ENCODE results near the gene ECHDC3. TPM values are rescaled to one million over a fixed set of nuclear protein-coding genes. Genes with fewer than 3 reads are reported as not detected.

Gene ECHDC3
- total RNA-seq, 2 experiments from 2014 or later, result not detected

DNA sequence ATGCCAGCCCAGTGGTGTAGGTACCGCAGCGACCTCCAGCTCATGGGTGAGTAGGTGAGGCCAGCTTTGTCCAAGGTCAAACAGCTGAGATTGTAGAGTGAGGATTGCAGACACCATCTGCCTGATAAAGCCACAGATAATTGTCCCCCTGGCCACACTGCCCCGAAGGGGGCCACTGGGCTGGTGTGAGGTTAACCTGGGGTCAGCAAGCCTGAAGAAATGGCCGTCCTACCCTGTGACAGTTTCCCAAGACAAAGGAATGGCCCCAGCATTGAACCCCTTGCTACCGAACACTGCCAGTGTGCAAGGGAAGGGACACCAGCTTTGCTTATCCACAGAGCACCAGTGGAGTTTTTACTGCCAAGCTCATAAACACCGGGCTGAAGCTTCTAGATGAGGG lies 23.0 kb downstream of the ECHDC3 start:
- no peaks in the 10 kb centered on the region for H3K4me1 ChIP-seq (ENCODE audit: insufficient read depth, low read length, poor library complexity, severe bottlenecking)
- H3K9me2 ChIP-seq (ENCODE audit: insufficient read depth, low read length), result no peaks in the 10 kb centered on the region
- POLR2A ChIA-PET, result interaction anchor here (0.6 to 1.2 kb wide), 4 partner anchors 9 to 260 kb away, joined by 3 to 4 read pairs (median 3); no protein-coding TSS in a partner anchor
- H3K36me3 ChIP-seq (ENCODE audit: insufficient read depth, low read length), result no peaks in the 10 kb centered on the region
- no peak overlapping the region for H2AFZ ChIP-seq (ENCODE audit: low read length)
- no peak for DNase-seq (ENCODE audit: low spot score)
- no peaks in the 10 kb centered on the region for H4K20me1 ChIP-seq (ENCODE audit: insufficient read depth, low read length)
- no peak overlapping the region for H3K27ac ChIP-seq (ENCODE audit: low read depth, low read length, poor library complexity, severe bottlenecking)
- no peaks in the 10 kb centered on the region for H3K9me3 ChIP-seq (ENCODE audit: low read length)
- TF ChIP-seq EZH2phosphoT487 (IDR thresholded peaks at IDR 0.05; ENCODE audit: borderline replicate concordance, low read depth, low read length), result no peak
- TF ChIP-seq, protein P1, sequence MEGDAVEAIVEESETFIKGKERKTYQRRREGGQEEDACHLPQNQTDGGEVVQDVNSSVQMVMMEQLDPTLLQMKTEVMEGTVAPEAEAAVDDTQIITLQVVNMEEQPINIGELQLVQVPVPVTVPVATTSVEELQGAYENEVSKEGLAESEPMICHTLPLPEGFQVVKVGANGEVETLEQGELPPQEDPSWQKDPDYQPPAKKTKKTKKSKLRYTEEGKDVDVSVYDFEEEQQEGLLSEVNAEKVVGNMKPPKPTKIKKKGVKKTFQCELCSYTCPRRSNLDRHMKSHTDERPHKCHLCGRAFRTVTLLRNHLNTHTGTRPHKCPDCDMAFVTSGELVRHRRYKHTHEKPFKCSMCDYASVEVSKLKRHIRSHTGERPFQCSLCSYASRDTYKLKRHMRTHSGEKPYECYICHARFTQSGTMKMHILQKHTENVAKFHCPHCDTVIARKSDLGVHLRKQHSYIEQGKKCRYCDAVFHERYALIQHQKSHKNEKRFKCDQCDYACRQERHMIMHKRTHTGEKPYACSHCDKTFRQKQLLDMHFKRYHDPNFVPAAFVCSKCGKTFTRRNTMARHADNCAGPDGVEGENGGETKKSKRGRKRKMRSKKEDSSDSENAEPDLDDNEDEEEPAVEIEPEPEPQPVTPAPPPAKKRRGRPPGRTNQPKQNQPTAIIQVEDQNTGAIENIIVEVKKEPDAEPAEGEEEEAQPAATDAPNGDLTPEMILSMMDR (conservative IDR thresholded peaks at IDR 0.05; ENCODE audit: low read length), result no peak
- intact Hi-C loops (cut with micrococcal nuclease; ENCODE audit: unreplicated experiment), result no loop called here
- no peak overlapping the region for H3K4me2 ChIP-seq (ENCODE audit: low read length)
- H3K79me2 ChIP-seq (ENCODE audit: insufficient read depth, low read depth, low read length), result no peaks in the 10 kb centered on the region
- CTCF ChIA-PET (ENCODE audit: unreplicated experiment), result no interaction called here
- H3K4me3 ChIP-seq (ENCODE audit: low read depth, low read length, poor library complexity, severe bottlenecking), result no peak overlapping the region
- no TSS peak for BruUV-seq (replicated peaks)

DNA sequence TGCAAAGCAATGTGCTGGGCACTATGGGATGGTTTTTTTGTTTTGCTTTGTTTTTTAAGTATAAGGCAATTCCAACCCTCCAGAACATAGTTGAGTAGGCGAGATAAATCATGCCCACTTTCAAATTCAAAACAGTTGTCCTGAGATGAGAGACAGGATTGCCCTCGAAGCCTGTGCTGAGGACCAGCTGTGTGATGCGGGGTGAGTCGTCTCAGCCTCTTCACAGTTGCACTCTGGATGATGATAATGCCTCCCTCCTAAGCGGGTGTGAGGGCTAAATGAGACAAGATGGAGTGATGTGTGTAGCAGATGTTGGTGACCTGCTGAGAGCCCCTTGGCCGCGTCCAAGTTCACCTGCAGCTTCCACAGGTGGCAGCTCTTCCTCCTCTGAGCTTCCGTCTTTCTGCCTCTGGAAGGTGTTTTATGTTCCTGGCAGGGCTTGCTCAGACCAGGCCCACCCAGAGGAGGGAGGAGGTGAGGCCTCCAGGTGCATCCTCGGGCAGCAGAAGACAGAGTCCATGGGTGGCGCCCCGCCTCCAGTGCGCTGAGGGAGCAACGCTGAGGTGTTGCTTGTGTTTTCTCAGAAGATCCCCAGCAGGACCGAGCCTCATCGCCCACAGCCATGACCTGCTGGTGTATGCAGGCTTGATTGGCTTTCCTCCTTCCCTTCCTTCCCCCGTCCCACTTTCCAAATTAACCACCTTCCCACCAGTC lies 30.6 kb downstream of the ECHDC3 start:
- H3K9me2 ChIP-seq (ENCODE audit: insufficient read depth, low read length), result no peaks in the 10 kb centered on the region
- no peak for DNase-seq (ENCODE audit: low spot score)
- BruUV-seq (replicated peaks), result no TSS peak
- no peak overlapping the region for H3K27ac ChIP-seq (ENCODE audit: low read depth, low read length, poor library complexity, severe bottlenecking)
- ChIA-PET CTCF (ENCODE audit: unreplicated experiment) (no interaction called here), POLR2A (no interaction called here)
- no peak overlapping the region for H3K4me3 ChIP-seq (ENCODE audit: low read depth, low read length, poor library complexity, severe bottlenecking)
- H3K36me3 ChIP-seq (ENCODE audit: insufficient read depth, low read length), result no peaks in the 10 kb centered on the region
- no peaks in the 10 kb centered on the region for H3K9me3 ChIP-seq (ENCODE audit: low read length)
- no peak overlapping the region for H3K4me2 ChIP-seq (ENCODE audit: low read length)
- H3K79me2 ChIP-seq (ENCODE audit: insufficient read depth, low read depth, low read length), result no peaks in the 10 kb centered on the region
- no peaks in the 10 kb centered on the region for H3K4me1 ChIP-seq (ENCODE audit: insufficient read depth, low read length, poor library complexity, severe bottlenecking)
- H4K20me1 ChIP-seq (ENCODE audit: insufficient read depth, low read length), result no peaks in the 10 kb centered on the region
- H2AFZ ChIP-seq (ENCODE audit: low read length), result no peak overlapping the region
- intact Hi-C loops (cut with micrococcal nuclease; ENCODE audit: unreplicated experiment), result no loop called here
- TF ChIP-seq, protein P1 (conservative IDR thresholded peaks at IDR 0.05; ENCODE audit: low read length), result no peak
- TF ChIP-seq EZH2phosphoT487 (IDR thresholded peaks at IDR 0.05; ENCODE audit: borderline replicate concordance, low read depth, low read length), result no peak

DNA sequence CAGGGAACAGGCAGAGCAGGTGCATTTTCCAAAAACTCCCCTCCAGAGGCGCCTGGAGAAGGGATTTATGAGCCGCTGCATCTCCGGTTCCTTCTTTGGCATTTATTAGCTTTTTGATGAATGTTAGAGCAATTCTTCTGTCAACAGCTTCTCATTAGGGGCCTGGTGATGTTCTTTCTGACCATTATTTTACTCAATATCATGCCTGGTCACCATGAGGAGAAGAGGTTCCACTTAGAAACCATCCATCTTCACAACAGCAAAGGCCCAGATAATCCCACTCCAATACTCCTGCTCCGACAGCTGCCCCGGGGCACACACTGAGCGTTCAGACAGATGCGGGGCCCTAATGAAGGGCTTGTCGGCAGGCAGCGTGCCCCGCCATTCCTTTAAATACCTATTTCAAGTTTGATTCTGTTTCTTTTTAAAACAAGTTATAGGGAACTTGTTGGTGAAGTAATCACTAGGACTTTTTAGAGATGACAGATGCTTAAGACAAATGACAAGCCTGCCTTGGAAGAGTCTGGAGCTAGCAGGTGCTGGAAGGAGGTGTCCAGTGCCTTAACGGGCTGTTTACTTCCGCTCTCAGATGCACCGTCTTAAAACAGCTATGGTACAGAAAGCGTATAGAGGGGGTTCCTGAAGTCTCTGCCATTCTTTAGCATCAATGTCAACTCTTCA lies 31.7 kb downstream of the ECHDC3 start:
- intact Hi-C loops (cut with micrococcal nuclease; ENCODE audit: unreplicated experiment), result no loop called here
- no peak for TF ChIP-seq EZH2phosphoT487 (IDR thresholded peaks at IDR 0.05; ENCODE audit: borderline replicate concordance, low read depth, low read length)
- TF ChIP-seq, protein P1 (conservative IDR thresholded peaks at IDR 0.05; ENCODE audit: low read length), result no peak
- CTCF ChIA-PET (ENCODE audit: unreplicated experiment), result no interaction called here
- Histone ChIP-seq H3K9me3 (ENCODE audit: low read length) (no peaks in the 10 kb centered on the region), H3K4me1 (ENCODE audit: insufficient read depth, low read length, poor library complexity, severe bottlenecking) (no peaks in the 10 kb centered on the region), H4K20me1 (ENCODE audit: insufficient read depth, low read length) (no peaks in the 10 kb centered on the region), H3K9me2 (ENCODE audit: insufficient read depth, low read length) (no peaks in the 10 kb centered on the region), H3K79me2 (ENCODE audit: insufficient read depth, low read depth, low read length) (no peaks in the 10 kb centered on the region), H3K36me3 (ENCODE audit: insufficient read depth, low read length) (no peaks in the 10 kb centered on the region), H3K27ac (ENCODE audit: low read depth, low read length, poor library complexity, severe bottlenecking) (no peak overlapping the region), H3K4me3 (ENCODE audit: low read depth, low read length, poor library complexity, severe bottlenecking) (no peak overlapping the region), H2AFZ (ENCODE audit: low read length) (no peak overlapping the region), H3K4me2 (ENCODE audit: low read length) (no peak overlapping the region)
- no TSS peak for BruUV-seq (replicated peaks)
- POLR2A ChIA-PET, result interaction anchor here (1.1 kb wide), 1 partner anchor 10 kb away, joined by 10 read pairs; no protein-coding TSS in a partner anchor
- DNase-seq (ENCODE audit: low spot score), result no peak
